WTC11 (cell line): Measurements from ENCODE around the gene MED26. TPM values are rescaled to one million over a fixed set of nuclear protein-coding genes. Genes with fewer than 3 reads are reported as not detected.
A peak's percentile ranks its signal among the peaks of the same experiment; 100 is the strongest.

Experiments
- ATAC-seq: fragments of 200-7000 bp; cut with Tn5 transposase; 2 replicates; pipeline ENCODE4 v1.10.0; 2021; ENCODE audit warnings: mild to moderate bottlenecking, moderate library complexity
- CTCF ChIA-PET: fragments of 300-600 bp; sonication (Branson Sonifier 250); formaldehyde crosslinking; loops from one replicate; lab custom pipeline; 2021; ENCODE audit warnings: antibody characterized with exemption; lab: Charles Lee
- POLR2A ChIA-PET: fragments of 350-600 bp; sonication (Branson Sonifier 250); formaldehyde crosslinking; loops from one replicate; lab custom pipeline; 2021; ENCODE audit warnings: antibody characterized with exemption; lab: Charles Lee
- DNase-seq: peaks from one replicate; pipeline ENCODE4 v3.0.0; 2021; ENCODE audit warnings: low spot score
- H3K27ac Mint-ChIP-seq: 2 replicates; pipeline ENCODE4 v1.8.0; 2021; ENCODE audit warnings: mixed read lengths
- H3K27me3 Mint-ChIP-seq: 2 replicates; pipeline ENCODE4 v1.8.0; 2021; ENCODE audit warnings: low read depth, mild to moderate bottlenecking, moderate library complexity, mixed read lengths
- H3K36me3 Mint-ChIP-seq: 2 replicates; pipeline ENCODE4 v1.8.0; 2021; ENCODE audit warnings: mixed read lengths
- H3K4me1 Mint-ChIP-seq: 2 replicates; pipeline ENCODE4 v1.8.0; 2022; ENCODE audit warnings: mixed read lengths
- H3K4me3 Mint-ChIP-seq: 2 replicates; pipeline ENCODE4 v1.8.0; 2021; ENCODE audit warnings: mild to moderate bottlenecking, moderate library complexity, mixed read lengths
- H3K9me3 Mint-ChIP-seq: 2 replicates; pipeline ENCODE4 v1.8.0; 2021; ENCODE audit warnings: mixed read lengths
- ESRRA ChIP-seq: sonication (generic); formaldehyde crosslinking; IDR thresholded peaks from 2 replicates; pipeline ENCODE4 v1.8.1; 2022; ENCODE audit warnings: mild to moderate bottlenecking, missing genetic modification reagents, borderline replicate concordance
- FOXP1 ChIP-seq: sonication (generic); formaldehyde crosslinking; IDR thresholded peaks from 2 replicates; pipeline ENCODE4 v1.8.0; 2022; ENCODE audit warnings: missing genetic modification reagents, mild to moderate bottlenecking, moderate library complexity, borderline replicate concordance
- GRHL2 ChIP-seq: fragments of 250-450 bp; sonication (Bioruptor Pico); IDR thresholded peaks from 2 replicates; pipeline ENCODE4 v1.8.0; 2022; ENCODE audit warnings: mild to moderate bottlenecking, moderate library complexity; ENCODE audit not compliant: insufficient replicate concordance, severe bottlenecking
- JAZF1 ChIP-seq: fragments of 250-450 bp; sonication (Bioruptor Pico); IDR thresholded peaks from 2 replicates; pipeline ENCODE4 v1.9.0; 2021; ENCODE audit warnings: moderate library complexity, mild to moderate bottlenecking, inconsistent platforms
- NFE2L1 ChIP-seq: sonication (generic); formaldehyde crosslinking; IDR thresholded peaks from 2 replicates; pipeline ENCODE4 v1.8.1; 2023; ENCODE audit warnings: missing genetic modification reagents
- NFYB ChIP-seq: sonication (generic); formaldehyde crosslinking; conservative IDR thresholded peaks from 2 replicates; pipeline ENCODE4 v1.8.0; 2022; ENCODE audit warnings: low read depth, missing genetic modification reagents
- NR1H2 ChIP-seq: sonication (generic); formaldehyde crosslinking; IDR thresholded peaks from 2 replicates; pipeline ENCODE4 v1.9.0; 2021; ENCODE audit warnings: mild to moderate bottlenecking, moderate library complexity, missing genetic modification reagents
- RORB ChIP-seq: fragments of 250-450 bp; sonication (Bioruptor Pico); IDR thresholded peaks from 2 replicates; pipeline ENCODE4 v1.9.0; 2021; ENCODE audit warnings: mild to moderate bottlenecking
- ZNF396 ChIP-seq: fragments of 250-450 bp; sonication (Bioruptor Pico); IDR thresholded peaks from 2 replicates; pipeline ENCODE4 v1.8.0; 2021; ENCODE audit warnings: mild to moderate bottlenecking, moderate library complexity, borderline replicate concordance
- total RNA-seq: library from RNA; stranded (reverse); gene quantifications from 3 replicates; pipeline ENCODE4 v1.2.3, GENCODE V29; 2021
- TF ChIP-seq, protein P1 (sequence below): sonication (generic); formaldehyde crosslinking; IDR thresholded peaks from 2 replicates; pipeline ENCODE4 v1.8.0; 2022; ENCODE audit warnings: missing genetic modification reagents
- TF ChIP-seq, protein P2 (sequence below): sonication (generic); formaldehyde crosslinking; IDR thresholded peaks from 2 replicates; pipeline ENCODE4 v1.8.1; 2023; ENCODE audit warnings: mild to moderate bottlenecking, missing genetic modification reagents
- TF ChIP-seq, protein P3 (sequence below): sonication (generic); formaldehyde crosslinking; IDR thresholded peaks from 2 replicates; pipeline ENCODE4 v1.8.1; 2023; ENCODE audit warnings: mild to moderate bottlenecking, missing genetic modification reagents, moderate library complexity
- TF ChIP-seq, protein P4 (sequence below): sonication (generic); formaldehyde crosslinking; IDR thresholded peaks from 2 replicates; pipeline ENCODE4 v1.8.1; 2022; ENCODE audit warnings: low read depth, mild to moderate bottlenecking, moderate library complexity, missing genetic modification reagents, borderline replicate concordance
- TF ChIP-seq, protein P5 (sequence below): sonication (generic); formaldehyde crosslinking; IDR thresholded peaks from 2 replicates; pipeline ENCODE4 v1.8.0; 2022; ENCODE audit warnings: mild to moderate bottlenecking, missing genetic modification reagents
- TF ChIP-seq, protein P6 (sequence below): fragments of 250-450 bp; sonication (Bioruptor Pico); IDR thresholded peaks from 2 replicates; pipeline ENCODE4 v2.1.2; 2022; ENCODE audit warnings: mild to moderate bottlenecking, moderate library complexity
- TF ChIP-seq, protein P7 (sequence below): sonication (generic); formaldehyde crosslinking; IDR thresholded peaks from 2 replicates; pipeline ENCODE4 v1.8.1; 2022; ENCODE audit warnings: low read depth, missing genetic modification reagents, borderline replicate concordance
- TF ChIP-seq, protein P8 (sequence below): sonication (generic); formaldehyde crosslinking; IDR thresholded peaks from 2 replicates; pipeline ENCODE4 v1.8.0; 2022; ENCODE audit warnings: mild to moderate bottlenecking, missing genetic modification reagents
- TF ChIP-seq, protein P9 (sequence below): fragments of 200-600 bp; IDR thresholded peaks from 2 replicates; pipeline ENCODE4 v1.8.0; 2022; ENCODE audit warnings: antibody characterized with exemption

MED26 gene
- total RNA-seq, 1 experiment from 2014 or later: 14.2 TPM

DNA sequence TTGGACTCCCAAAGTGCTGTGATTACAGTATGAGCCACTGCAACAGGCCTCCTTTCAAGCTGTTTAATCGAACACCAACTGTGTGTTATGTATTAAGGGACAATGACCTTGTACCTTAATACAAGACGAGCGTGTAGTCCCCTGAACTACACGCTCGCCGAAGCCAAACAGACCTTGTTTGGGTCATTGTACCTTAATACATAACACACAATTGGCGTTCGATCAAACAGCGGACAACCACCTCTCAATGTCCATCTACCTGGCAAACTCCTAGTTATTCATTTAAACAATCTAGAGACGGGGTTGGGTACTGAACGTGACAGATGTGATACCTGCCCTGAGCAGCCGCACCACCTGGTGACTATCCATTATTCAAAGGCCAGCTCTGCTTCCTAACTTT is 87.1 kb downstream of the MED26 start (continued):
- TF ChIP-seq, protein P1, sequence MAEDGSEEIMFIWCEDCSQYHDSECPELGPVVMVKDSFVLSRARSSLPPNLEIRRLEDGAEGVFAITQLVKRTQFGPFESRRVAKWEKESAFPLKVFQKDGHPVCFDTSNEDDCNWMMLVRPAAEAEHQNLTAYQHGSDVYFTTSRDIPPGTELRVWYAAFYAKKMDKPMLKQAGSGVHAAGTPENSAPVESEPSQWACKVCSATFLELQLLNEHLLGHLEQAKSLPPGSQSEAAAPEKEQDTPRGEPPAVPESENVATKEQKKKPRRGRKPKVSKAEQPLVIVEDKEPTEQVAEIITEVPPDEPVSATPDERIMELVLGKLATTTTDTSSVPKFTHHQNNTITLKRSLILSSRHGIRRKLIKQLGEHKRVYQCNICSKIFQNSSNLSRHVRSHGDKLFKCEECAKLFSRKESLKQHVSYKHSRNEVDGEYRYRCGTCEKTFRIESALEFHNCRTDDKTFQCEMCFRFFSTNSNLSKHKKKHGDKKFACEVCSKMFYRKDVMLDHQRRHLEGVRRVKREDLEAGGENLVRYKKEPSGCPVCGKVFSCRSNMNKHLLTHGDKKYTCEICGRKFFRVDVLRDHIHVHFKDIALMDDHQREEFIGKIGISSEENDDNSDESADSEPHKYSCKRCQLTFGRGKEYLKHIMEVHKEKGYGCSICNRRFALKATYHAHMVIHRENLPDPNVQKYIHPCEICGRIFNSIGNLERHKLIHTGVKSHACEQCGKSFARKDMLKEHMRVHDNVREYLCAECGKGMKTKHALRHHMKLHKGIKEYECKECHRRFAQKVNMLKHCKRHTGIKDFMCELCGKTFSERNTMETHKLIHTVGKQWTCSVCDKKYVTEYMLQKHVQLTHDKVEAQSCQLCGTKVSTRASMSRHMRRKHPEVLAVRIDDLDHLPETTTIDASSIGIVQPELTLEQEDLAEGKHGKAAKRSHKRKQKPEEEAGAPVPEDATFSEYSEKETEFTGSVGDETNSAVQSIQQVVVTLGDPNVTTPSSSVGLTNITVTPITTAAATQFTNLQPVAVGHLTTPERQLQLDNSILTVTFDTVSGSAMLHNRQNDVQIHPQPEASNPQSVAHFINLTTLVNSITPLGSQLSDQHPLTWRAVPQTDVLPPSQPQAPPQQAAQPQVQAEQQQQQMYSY (CRISPR knock-in tag): no peak

DNA sequence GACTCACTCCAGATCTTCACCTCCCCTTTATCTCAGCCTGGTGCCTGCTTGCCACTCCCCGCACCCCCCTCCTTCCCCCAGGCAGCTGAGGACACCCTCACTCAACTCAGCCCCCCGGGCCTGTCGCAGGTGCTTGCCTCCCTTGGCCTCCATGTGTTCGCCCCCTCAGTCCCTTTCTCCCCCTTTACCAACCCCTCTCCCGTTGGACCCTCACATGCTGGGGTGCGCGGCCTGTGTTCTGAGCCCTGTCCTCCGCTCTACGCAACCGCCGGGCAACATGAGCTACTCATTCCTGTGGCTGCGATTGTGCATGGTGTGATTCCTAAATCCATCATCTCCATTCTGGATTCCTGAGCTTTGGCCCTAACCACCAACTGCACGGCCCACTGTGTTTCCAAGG is 90.9 kb downstream of the MED26 start:
- no peaks in the 10 kb centered on the region for H3K9me3 Mint-ChIP-seq
- ATAC-seq: no peak
- H3K27ac Mint-ChIP-seq: no peak overlapping the region
- TF ChIP-seq, protein P2, sequence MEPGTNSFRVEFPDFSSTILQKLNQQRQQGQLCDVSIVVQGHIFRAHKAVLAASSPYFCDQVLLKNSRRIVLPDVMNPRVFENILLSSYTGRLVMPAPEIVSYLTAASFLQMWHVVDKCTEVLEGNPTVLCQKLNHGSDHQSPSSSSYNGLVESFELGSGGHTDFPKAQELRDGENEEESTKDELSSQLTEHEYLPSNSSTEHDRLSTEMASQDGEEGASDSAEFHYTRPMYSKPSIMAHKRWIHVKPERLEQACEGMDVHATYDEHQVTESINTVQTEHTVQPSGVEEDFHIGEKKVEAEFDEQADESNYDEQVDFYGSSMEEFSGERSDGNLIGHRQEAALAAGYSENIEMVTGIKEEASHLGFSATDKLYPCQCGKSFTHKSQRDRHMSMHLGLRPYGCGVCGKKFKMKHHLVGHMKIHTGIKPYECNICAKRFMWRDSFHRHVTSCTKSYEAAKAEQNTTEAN: no peak
- TF ChIP-seq, protein P3, sequence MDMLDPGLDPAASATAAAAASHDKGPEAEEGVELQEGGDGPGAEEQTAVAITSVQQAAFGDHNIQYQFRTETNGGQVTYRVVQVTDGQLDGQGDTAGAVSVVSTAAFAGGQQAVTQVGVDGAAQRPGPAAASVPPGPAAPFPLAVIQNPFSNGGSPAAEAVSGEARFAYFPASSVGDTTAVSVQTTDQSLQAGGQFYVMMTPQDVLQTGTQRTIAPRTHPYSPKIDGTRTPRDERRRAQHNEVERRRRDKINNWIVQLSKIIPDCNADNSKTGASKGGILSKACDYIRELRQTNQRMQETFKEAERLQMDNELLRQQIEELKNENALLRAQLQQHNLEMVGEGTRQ: no peak
- H3K36me3 Mint-ChIP-seq: peaks cover 62% of the 10 kb centered on the region
- POLR2A ChIA-PET: no interaction called here
- DNase-seq: no peak
- CTCF ChIA-PET: no interaction called here
- H3K27me3 Mint-ChIP-seq: no peaks in the 10 kb centered on the region
- peaks cover 8% of the 10 kb centered on the region for H3K4me1 Mint-ChIP-seq
- no peak overlapping the region for H3K4me3 Mint-ChIP-seq

DNA sequence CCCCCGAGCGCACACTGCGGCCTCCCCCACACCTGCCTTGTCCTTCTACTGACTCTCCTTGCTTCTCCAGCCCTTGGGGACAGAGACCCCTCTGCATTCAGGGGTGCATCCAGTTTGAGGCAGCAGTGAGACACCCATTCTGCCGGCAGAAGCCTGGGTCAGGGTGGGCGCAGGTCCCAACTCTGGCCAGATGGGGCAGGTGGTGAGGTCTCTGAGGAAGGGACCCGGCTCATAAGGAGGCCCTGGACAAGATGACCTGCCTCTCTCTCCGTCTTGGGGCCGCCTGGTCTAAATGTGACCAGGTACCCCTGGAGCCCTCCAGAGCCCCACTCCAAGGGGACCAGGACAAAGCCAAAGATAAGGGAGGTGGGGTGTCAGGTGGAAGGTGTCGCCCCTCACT is 91.9 kb downstream of the MED26 start:
- ATAC-seq: peak; percentile 32; the same call in 1 of the 2 replicates
- DNase-seq: no peak
- Mint-ChIP-seq H3K27me3 (no peaks in the 10 kb centered on the region), H3K36me3 (peaks cover 66% of the 10 kb centered on the region)
- POLR2A ChIA-PET: no interaction called here
- CTCF ChIA-PET: no interaction called here
- no peak for TF ChIP-seq ESRRA (CRISPR knock-in tag)
- no peak for TF ChIP-seq NFE2L1 (CRISPR knock-in tag)
- TF ChIP-seq, protein P4, sequence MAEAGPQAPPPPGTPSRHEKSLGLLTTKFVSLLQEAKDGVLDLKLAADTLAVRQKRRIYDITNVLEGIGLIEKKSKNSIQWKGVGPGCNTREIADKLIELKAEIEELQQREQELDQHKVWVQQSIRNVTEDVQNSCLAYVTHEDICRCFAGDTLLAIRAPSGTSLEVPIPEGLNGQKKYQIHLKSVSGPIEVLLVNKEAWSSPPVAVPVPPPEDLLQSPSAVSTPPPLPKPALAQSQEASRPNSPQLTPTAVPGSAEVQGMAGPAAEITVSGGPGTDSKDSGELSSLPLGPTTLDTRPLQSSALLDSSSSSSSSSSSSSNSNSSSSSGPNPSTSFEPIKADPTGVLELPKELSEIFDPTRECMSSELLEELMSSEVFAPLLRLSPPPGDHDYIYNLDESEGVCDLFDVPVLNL (CRISPR knock-in tag): no peak
- TF ChIP-seq, protein P5, sequence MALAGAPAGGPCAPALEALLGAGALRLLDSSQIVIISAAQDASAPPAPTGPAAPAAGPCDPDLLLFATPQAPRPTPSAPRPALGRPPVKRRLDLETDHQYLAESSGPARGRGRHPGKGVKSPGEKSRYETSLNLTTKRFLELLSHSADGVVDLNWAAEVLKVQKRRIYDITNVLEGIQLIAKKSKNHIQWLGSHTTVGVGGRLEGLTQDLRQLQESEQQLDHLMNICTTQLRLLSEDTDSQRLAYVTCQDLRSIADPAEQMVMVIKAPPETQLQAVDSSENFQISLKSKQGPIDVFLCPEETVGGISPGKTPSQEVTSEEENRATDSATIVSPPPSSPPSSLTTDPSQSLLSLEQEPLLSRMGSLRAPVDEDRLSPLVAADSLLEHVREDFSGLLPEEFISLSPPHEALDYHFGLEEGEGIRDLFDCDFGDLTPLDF (CRISPR knock-in tag): no peak
- TF ChIP-seq, protein P6, sequence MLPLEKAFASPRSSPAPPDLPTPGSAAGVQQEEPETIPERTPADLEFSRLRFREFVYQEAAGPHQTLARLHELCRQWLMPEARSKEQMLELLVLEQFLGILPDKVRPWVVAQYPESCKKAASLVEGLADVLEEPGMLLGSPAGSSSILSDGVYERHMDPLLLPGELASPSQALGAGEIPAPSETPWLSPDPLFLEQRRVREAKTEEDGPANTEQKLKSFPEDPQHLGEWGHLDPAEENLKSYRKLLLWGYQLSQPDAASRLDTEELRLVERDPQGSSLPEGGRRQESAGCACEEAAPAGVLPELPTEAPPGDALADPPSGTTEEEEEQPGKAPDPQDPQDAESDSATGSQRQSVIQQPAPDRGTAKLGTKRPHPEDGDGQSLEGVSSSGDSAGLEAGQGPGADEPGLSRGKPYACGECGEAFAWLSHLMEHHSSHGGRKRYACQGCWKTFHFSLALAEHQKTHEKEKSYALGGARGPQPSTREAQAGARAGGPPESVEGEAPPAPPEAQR (CRISPR knock-in tag): no peak
- no peak for TF ChIP-seq GRHL2 (CRISPR knock-in tag)
- no peak for TF ChIP-seq JAZF1 (CRISPR knock-in tag)
- TF ChIP-seq RORB (CRISPR knock-in tag): no peak
- TF ChIP-seq, protein P7, sequence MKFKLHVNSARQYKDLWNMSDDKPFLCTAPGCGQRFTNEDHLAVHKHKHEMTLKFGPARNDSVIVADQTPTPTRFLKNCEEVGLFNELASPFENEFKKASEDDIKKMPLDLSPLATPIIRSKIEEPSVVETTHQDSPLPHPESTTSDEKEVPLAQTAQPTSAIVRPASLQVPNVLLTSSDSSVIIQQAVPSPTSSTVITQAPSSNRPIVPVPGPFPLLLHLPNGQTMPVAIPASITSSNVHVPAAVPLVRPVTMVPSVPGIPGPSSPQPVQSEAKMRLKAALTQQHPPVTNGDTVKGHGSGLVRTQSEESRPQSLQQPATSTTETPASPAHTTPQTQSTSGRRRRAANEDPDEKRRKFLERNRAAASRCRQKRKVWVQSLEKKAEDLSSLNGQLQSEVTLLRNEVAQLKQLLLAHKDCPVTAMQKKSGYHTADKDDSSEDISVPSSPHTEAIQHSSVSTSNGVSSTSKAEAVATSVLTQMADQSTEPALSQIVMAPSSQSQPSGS (CRISPR knock-in tag): no peak
- TF ChIP-seq NR1H2 (CRISPR knock-in tag): no peak
- TF ChIP-seq NFYB: no peak
- TF ChIP-seq, protein P2: no peak
- no peak for TF ChIP-seq ZNF396
- TF ChIP-seq, protein P8, sequence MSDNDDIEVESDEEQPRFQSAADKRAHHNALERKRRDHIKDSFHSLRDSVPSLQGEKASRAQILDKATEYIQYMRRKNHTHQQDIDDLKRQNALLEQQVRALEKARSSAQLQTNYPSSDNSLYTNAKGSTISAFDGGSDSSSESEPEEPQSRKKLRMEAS (CRISPR knock-in tag): no peak
- TF ChIP-seq, protein P9, sequence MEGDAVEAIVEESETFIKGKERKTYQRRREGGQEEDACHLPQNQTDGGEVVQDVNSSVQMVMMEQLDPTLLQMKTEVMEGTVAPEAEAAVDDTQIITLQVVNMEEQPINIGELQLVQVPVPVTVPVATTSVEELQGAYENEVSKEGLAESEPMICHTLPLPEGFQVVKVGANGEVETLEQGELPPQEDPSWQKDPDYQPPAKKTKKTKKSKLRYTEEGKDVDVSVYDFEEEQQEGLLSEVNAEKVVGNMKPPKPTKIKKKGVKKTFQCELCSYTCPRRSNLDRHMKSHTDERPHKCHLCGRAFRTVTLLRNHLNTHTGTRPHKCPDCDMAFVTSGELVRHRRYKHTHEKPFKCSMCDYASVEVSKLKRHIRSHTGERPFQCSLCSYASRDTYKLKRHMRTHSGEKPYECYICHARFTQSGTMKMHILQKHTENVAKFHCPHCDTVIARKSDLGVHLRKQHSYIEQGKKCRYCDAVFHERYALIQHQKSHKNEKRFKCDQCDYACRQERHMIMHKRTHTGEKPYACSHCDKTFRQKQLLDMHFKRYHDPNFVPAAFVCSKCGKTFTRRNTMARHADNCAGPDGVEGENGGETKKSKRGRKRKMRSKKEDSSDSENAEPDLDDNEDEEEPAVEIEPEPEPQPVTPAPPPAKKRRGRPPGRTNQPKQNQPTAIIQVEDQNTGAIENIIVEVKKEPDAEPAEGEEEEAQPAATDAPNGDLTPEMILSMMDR: no peak
- TF ChIP-seq FOXP1 (CRISPR knock-in tag): no peak
- TF ChIP-seq, all 79 proteins: peak for 0
- no peaks in the 10 kb centered on the region for H3K9me3 Mint-ChIP-seq
- H3K4me3 Mint-ChIP-seq: no peak overlapping the region
- peaks cover 3% of the 10 kb centered on the region for H3K4me1 Mint-ChIP-seq
- no peak overlapping the region for H3K27ac Mint-ChIP-seq
